GM19351 (cell line): Measurements from ENCODE around the gene PGAP3.

Source experiments
- ATAC-seq: cut with Tn5 transposase; IDR thresholded peaks from one replicate; pipeline ENCODE4 v1.9.1; 2021; ENCODE audit warnings: mild to moderate bottlenecking, moderate library complexity; ENCODE audit not compliant: unreplicated experiment

The PGAP3 gene

DNA sequence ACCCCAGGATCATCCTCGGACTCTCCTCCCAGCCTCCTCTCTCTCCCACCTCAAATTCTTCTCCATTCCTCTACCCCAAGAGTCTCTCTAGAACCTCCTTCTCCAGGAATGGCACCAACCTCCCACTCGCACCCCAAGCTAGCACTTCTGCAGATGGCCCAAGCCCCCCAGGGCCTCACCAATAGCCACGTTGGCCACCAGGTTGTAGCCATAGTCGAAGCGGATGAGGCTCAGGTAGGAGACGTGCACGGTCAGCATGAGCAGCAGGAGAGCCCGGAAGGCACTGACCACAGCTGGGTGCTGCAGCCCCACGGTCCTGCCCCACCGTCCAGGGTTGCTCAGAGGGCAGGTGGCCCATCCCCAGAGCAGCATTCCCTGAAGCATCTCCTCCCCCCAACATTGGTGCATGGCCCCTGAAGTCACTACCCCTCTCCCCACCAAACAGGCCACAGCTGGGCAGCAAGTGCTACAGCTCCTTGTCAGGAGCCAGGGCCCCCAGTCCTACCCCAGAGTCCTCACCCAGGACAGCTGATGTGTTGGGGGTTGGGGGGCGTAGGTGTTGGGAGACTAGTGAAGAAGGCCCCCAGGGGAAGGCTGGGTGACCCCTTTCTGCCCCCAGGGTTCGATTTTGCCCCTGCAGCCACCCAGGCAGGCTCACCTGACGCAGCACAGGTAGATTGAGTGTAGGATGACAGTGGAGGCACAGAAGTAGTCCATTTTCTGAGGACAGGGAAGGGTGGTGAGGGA is 14.3 kb downstream of the PGAP3 start:
- no peak for ATAC-seq

DNA sequence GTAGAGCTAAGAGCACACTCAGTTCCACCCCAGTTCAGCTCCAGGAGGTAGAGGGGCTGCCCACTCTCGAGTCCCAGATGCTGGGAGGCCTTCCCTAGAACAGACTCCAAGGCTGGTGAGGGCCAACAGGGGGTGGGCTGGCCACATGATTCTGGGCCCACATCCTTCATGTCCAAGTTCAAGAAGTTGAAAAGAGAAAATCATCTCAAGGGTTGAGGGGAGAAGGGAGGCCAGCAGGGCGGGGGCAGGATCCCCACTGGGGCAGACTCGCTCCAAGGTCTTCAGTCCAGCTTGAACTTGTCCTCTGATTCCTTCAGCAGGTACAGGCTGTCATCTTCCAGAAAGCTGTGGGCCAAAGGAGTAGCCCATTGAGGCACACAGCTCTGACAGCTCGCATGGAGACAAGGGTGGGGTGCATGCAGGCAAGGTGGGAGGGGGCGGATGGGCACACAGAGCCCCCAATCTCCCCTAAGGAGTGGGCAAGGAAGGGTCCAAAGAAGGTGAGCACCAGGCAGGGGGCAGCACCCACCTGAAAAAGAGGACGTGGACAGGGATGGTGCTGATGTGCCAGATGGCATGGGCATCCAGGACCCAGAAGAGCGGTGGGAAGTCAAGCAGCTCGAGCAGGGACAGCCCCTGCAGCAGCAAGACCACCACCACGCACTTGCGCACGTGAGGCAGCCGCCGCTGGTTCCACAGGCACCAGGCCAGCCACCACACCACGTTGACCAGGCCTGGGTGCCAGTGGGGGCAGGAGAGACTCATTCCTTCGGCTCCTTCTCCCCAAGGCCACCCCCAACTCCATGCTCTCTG is 15.1 kb downstream of the PGAP3 start:
- ATAC-seq = no peak

DNA sequence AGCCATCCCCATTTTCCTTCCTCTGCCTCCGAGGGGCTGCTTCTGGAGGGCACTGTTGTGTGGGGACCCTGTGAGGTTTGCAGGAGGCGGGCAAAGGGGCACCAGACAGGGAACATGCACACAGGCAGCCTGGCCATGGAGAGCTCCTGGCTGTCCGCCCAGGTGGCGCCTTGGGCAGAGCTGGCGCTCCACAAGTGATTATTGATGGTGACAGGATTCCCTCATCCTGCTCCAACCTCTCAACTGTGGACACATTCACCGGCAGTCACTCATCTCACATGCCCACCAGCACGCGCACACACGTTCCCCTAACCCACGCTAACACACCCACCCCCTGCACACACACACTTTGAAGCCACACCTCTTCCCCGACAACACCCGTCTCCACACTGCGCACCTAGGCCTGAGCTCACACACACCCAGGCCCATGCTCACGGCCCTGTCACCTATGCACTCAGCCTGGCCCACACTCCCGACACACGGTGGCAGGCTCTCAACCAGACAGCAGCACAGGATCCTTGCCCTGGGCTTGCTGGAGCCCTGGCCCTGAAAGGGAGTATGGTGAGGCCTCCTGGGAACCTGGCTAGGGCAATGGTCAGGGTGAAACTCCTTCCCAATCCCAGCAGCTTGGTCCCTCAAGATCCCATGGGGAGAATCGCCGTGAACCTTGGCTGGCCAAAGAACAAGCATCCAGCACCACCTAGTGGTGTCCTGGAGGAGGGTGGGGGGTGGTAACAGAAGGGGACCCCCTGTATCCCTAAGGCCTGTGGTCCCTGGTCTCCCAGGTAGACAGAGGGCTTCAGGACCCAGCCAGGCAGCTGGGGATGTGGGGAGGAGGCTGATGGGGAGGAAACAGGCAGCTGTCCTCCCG is 16.0 kb downstream of the PGAP3 start:
- ATAC-seq = no peak

DNA sequence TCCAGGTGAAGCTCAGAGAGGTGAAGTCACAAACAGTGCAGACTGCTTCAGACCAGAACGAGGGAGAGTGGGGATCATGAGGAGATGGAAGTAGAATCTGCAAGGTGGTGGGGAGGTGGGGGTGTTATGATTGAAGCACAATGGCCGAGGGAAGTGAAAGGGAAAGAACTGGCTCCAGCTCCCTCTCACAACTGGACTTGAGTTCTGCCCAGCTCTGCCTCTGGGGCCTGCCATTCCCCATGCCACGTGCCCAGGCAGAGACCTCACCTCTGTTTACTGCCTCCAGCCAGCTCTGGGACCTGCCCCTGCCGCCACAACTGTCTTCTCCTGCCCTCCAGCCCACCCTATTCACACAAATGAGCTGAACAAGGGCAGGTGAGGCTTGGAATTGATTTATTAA is 17.1 kb downstream of the PGAP3 start:
- ATAC-seq = no peak

DNA sequence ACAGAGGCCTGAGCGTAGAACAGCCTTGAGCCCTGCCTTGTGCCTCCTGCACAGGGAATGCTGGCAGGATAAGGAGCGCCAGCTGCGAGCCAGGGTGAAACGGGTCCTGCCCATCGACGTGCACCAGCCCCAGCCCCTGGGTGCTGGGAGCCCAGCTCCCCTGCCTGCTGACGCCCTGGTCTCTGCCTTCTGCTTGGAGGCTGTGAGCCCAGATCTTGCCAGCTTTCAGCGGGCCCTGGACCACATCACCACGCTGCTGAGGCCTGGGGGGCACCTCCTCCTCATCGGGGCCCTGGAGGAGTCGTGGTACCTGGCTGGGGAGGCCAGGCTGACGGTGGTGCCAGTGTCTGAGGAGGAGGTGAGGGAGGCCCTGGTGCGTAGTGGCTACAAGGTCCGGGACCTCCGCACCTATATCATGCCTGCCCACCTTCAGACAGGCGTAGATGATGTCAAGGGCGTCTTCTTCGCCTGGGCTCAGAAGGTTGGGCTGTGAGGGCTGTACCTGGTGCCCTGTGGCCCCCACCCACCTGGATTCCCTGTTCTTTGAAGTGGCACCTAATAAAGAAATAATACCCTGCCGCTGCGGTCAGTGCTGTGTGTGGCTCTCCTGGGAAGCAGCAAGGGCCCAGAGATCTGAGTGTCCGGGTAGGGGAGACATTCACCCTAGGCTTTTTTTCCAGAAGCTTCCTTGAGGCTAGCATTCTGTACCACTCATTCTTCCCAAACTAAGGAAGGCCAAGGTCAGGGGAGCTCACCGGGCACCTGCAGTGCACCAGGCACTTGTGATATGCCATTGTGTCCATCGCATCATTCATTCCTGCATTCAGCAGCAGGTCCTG is 17.7 kb downstream of the PGAP3 start:
- no peak for ATAC-seq

DNA sequence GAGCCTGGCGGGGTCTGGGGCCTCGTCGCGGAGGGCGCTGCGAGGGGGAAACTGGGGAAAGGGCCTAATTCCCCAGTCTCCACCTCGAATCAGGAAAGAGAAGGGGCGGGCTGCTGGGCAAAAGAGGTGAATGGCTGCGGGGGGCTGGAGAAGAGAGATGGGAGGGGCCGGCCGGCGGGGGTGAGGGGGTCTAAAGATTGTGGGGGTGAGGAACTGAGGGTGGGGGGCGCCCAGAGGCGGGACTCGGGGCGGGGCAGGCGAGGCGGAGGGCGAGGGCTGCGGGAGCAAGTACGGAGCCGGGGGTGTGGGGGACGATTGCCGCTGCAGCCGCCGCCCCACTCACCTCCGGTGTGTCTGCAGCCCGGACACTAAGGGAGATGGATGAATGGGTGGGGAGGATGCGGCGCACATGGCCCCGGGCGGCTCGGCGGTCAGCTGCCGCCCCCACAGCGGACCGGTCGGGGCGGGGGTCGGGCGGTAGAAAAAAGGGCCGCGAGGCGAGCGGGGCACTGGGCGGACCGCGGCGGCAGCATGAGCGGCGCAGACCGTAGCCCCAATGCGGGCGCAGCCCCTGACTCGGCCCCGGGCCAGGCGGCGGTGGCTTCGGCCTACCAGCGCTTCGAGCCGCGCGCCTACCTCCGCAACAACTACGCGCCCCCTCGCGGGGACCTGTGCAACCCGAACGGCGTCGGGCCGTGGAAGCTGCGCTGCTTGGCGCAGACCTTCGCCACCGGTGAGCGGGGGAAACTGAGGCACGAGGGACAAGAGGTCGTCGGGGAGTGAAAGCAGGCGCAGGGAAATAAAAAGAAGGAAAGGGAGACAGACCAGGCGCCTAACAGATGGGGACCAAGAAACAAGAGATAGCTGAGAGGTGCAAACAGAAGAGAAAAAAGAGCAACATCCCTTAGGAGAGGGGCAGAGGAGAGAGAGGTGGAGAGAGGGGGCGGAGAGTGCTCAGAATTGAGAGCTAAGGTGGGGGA is 19.6 kb downstream of the PGAP3 start, which contains the start of gene PNMT:
TSS of gene PNMT (plus strand) at position 509 of the 980 bp plus-strand sequence. CDS start at position 532, 23 bp downstream.
- no peak for ATAC-seq

DNA sequence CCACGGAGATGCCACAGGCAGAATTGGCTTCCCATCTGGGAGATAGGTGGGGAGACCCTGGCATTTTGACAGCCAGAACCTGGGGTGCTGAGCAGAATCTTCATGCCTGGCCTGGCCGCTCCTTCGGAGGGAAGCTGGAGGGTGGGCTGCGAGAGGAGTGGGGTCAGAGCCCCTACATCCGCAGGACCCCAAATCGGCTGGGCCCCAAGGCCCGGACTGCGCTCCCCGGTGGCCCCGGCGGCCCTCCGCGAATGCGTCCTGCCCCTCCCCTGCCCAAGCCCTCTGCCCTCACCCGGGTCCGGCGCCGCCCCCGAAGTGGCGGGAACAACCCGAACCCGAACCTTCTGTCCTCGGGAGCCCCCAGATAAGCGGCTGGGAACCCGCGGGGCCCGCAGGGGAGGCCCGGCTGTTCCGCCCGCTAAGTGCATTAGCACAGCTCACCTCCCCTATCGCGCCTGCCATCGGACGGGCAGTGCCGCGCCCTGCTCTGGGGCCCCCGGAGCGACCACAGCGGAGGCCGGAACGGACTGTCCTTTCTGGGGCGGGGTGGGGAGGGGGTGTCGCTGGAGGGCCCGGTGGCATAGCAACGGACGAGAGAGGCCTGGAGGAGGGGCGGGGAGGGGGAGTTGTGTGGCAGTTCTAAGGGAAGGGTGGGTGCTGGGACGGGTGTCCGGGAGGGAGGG is 20.5 kb downstream of the PGAP3 start:
- ATAC-seq = no peak

DNA sequence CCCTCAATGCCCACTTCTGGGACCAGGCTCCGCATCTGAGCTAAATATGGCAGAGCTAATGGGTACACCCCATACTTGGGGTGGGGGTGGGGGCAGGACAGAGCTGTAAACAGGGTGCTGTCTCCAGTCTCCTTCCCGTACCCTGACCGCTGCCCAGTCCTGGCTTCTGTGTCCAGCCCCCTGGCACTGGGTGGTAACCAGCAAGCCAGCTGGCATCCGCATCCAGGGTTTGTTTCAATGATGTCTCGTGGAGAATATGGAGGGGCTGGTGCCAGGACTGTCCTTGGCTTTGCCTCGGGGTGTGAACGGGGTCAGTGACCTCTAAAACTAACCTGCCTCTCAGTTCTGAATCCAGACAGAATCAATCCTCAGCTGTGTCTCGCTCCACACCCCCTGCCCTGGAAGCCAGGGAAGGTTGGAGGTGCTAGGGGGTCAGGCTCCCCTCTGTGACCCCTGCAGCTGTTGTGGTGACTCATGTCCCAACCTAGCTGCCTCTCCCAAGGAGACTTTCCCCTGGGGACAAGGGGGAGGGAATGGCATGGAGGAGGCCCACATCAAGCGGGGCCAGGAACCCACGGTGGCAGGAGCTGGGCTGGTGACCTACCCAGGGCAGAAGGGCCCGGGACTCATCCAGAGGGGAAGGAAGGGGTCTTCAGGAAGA is 21.1 kb downstream of the PGAP3 start:
- no peak for ATAC-seq

DNA sequence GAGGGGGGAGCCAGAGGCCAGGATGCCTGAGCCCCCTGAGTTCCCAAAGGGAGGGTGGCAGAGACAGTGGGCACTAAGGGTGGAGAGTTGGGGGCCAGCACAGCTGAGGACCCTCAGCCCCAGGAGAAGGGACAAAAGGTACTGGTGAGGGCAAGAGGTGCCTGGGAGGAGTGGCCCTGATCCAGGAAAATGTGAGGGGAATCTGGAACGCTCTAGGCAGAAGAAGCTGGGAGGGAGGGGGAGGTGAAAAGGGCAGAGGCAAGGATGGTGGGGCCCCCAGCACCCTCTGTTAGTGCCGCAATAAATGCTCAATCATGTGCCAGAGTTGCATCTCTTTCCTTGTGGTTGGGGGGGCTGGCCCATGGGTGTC is 21.6 kb downstream of the PGAP3 start:
- ATAC-seq = no peak

DNA sequence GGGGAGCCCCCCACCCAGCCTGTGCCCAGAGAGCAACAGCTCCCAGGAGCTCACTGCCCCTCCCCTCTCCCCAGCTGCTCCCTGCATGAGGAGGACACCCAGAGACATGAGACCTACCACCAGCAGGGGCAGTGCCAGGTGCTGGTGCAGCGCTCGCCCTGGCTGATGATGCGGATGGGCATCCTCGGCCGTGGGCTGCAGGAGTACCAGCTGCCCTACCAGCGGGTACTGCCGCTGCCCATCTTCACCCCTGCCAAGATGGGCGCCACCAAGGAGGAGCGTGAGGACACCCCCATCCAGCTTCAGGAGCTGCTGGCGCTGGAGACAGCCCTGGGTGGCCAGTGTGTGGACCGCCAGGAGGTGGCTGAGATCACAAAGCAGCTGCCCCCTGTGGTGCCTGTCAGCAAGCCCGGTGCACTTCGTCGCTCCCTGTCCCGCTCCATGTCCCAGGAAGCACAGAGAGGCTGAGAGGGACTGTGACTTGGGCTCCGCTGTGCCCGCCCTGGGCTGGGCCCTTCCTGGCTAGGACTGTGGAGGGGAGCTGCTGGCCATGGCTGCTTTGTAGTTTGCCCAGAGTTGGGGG is 22.1 kb downstream of the PGAP3 start:
- ATAC-seq = no peak

DNA sequence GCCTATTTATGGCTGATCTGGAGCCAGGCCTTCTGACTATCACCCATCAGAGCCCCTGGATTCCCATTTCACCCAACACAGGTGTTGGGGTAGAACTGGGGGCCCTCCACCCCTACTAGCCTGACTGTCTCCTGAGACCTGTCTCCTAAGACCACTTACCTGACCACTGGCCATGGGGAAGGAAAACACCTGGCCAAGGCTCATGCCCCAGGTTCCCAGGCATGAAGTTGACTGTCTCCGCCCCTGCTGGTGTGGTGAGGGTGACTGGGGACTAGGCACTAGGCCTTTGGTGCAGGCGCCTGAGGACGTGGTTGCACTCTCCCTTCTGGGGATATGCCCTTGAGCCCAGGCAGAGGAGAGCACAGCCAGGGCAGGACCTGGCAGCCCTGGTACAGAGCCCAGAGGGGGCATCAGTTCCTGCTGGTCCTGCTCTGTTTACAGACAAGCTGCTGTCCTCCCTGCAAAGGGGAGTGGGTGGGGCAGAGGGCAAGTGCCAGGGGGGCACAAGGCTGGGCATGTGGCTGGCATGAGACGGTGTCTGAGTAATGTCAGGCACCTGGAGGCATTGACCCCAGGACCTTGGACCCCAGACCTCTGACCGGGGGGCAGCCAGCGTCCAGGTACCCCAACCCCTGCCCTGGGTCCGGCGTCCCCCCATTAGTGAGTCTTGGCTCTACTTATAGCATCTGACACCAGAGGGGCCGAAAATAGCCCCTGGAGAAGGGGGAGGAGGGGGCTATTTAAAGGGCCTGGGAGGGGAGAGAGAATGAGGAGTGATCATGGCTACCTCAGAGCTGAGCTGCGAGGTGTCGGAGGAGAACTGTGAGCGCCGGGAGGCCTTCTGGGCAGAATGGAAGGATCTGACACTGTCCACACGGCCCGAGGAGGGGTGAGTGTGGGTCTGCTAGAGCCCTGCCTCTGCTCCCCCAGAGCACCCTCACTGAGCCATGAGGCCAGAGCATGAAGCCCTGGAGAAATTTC is 23.0 kb downstream of the PGAP3 start, which contains the start of gene TCAP:
TSS of gene TCAP (plus strand) at position 769 of the 981 bp plus-strand sequence. CDS start at position 780, 11 bp downstream.
- no peak for ATAC-seq

DNA sequence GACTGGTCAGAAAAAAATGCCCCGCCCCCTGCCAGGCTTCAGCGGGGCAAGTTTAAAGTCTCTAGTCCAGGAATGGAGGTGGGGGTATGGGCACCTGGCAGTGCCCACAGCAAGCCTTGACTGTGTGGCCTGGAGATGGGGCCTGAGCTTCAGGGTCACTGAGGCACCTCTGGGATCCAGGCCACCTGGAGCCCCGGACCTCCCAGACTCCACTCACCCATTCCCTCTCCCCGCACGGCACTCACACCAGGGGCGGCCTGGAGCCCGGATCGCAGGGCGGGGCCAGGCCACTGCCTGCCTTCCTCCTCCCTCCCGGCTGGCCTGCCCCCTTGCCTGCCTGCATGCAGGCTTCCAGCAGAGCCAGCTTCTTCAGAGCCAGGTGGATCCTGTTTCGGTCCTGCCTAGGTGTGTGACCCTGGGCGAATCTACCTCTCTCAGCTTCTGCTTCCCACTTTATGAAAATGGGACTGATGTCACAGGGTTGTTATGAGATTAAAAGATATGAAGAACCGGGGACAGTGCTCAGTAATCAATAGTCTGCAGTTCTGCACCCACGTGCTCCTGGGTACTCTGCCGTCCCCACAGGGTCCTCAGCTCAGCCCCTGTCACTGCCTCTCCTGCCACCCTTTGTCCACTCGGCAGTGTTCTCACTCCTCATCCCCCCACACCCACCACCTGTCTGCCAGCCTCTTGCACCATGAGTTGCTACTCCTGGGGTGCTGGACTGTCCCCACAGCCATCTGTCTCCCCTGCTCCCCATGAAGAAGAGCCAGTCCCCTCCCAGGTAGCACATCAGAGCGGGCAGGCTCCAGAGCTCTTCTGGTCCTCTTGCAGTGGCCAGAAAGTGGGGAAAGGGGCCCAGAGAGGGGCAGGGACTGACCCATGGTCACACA is 23.9 kb downstream of the PGAP3 start:
- no peak for ATAC-seq

DNA sequence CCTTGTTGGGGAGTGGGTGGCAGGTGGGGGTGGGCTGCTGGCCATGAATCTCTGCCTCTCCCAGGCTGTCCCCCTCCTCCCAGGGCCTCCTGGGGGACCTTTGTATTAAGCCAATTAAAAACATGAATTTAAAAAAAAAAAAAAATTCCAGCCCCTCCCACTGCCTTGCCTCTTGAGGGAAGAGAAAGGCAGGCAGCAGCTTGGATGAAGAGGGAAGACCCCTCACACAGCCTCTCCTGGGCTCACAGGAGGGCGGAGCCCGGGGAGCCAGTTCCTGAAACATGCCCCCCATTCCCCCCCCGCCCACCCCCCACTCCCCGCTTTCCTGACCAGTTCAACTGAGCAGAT is 24.5 kb downstream of the PGAP3 start:
- no peak for ATAC-seq

DNA sequence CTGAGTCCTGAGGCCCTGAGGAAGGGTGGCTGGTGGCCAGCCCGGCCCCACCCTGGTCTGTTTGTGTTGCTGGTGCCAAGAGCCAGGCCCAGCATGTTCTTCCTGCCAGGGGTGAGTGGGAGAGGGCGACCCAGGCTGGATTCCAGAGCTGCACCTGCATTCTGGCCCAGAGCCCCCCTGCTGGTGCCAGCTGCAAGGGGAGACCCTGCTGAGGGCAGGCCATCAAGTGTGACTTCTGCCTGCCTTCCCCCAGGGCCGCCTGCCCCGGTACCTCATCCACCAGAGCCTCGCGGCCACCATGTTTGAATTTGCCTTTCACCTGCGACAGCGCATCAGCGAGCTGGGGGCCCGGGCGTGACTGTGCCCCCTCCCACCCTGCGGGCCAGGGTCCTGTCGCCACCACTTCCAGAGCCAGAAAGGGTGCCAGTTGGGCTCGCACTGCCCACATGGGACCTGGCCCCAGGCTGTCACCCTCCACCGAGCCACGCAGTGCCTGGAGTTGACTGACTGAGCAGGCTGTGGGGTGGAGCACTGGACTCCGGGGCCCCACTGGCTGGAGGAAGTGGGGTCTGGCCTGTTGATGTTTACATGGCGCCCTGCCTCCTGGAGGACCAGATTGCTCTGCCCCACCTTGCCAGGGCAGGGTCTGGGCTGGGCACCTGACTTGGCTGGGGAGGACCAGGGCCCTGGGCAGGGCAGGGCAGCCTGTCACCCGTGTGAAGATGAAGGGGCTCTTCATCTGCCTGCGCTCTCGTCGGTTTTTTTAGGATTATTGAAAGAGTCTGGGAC is 25.1 kb downstream of the PGAP3 start:
- ATAC-seq = no peak
